A549 treated with Mapracorat at 1 μM for 4 hours (cell line): ENCODE measurements around the gene GRM3. TPM values are rescaled to one million over a fixed set of nuclear protein-coding genes. Genes with fewer than 3 reads are reported as not detected.

Experiments used
- total RNA-seq: library from RNA; stranded (reverse); fragments of 200-300 nt; extraction: Qiagen RNA extraction; gene quantifications from 5 replicates; pipeline ENCODE4 v1.2.3, GENCODE V29; 2022

Gene GRM3
- not detected in 5 replicates for total RNA-seq

GRCh38 chr7:86643561-86644281, at the start of gene GRM3:
GRM3 (plus strand) TSS chr7:86643909; CDS start chr7:86765146, 121,237 bp downstream.

